Upper lobe of left lung (tissue), 6 donors: ENCODE data around the gene PGBD2. TPM values are rescaled to one million over a fixed set of nuclear protein-coding genes. Genes with fewer than 3 reads are reported as not detected.
"Not testable (repeated sequence)": the region's sequence is repeated elsewhere in the genome, so short reads cannot be mapped to it uniquely, and the experiment has no call there.

ENCODE experiments used
- ATAC-seq, 2 donors: fragments of 200-7000 bp; cut with Tn5 transposase; one replicate each; pipeline ENCODE4 v1.9.1; 2022; ENCODE audit warnings: mild to moderate bottlenecking in 2 of 2, moderate library complexity in 2 of 2; ENCODE audit not compliant: low FRiP score in 2 of 2
- DNase-seq, 2 donors: peaks; one replicate each; pipeline ENCODE4 v3.0.0-alpha.2; 2019 to 2020
- H3K27ac ChIP-seq, 4 donors: fragments of 200-600 bp; sonication (generic); one replicate each; pipeline ENCODE4 v1.5.1; 2016 to 2019
- H3K27me3 ChIP-seq, 4 donors: fragments of 200-600 bp; sonication (generic); one replicate each; pipeline ENCODE4 v1.5.1; 2017 to 2019
- H3K36me3 ChIP-seq, 4 donors: fragments of 200-600 bp; sonication (generic); one replicate each; pipeline ENCODE4 v1.5.1; 2016 to 2019
- H3K4me1 ChIP-seq, 4 donors: fragments of 200-600 bp; sonication (generic); one replicate each; pipeline ENCODE4 v1.5.1; 2018 to 2019
- H3K4me3 ChIP-seq, 4 donors: fragments of 200-600 bp; sonication (generic); one replicate each; pipeline ENCODE4 v1.5.1; 2017 to 2019; ENCODE audit warnings: mild to moderate bottlenecking in 2 of 4, moderate library complexity in 1 of 4
- H3K9me3 ChIP-seq, 4 donors: fragments of 200-600 bp; sonication (generic); one replicate each; pipeline ENCODE4 v1.5.1; 2018 to 2019
- CTCF ChIP-seq, 6 experiments: fragments of 450-650 bp in 4 of 6; fragments of 200-600 bp in 2 of 6; sonication (generic) in 2 of 6; IDR thresholded peaks; one replicate each; pipeline ENCODE4 v1.5.1; 2016 to 2019; ENCODE audit warnings: antibody characterized with exemption in 6 of 6
- EP300 ChIP-seq, 4 donors: sonication (generic); formaldehyde crosslinking; IDR thresholded peaks; one replicate each; pipeline ENCODE4 v1.5.1; 2017; ENCODE audit warnings: antibody characterized with exemption in 4 of 4, control low read depth in 2 of 4
- POLR2A ChIP-seq, 4 donors: fragments of 450-650 bp; IDR thresholded peaks; one replicate each; pipeline ENCODE4 v1.5.1; 2016 to 2017; ENCODE audit warnings: antibody characterized with exemption in 4 of 4, mild to moderate bottlenecking in 2 of 4
- POLR2AphosphoS5 ChIP-seq, 2 donors: sonication (generic); formaldehyde crosslinking; IDR thresholded peaks; one replicate each; pipeline ENCODE4 v1.5.1; 2017; ENCODE audit warnings: antibody characterized with exemption in 2 of 2
- WGBS, 2 donors: methylation state at CpG; one replicate each; pipeline ENCODE4 v1.1.5; 2017 to 2018; 5-methylcytosine and 5-hydroxymethylcytosine counted together
- total RNA-seq, 6 donors: library from RNA; depleted of rRNA in 4 of 6; stranded (reverse); fragments of >200 nt in 4 of 6; gene quantifications; one replicate each; pipeline versions ENCODE4 v1.1.0 to v1.2.1, GENCODE V29; 2016 to 2021
- donor health status: DM: no; HTN: no; CAD: no; lungs with moderate emphysema.
- donor health status: DM: no; HTN: yes; CAD: no; lungs with severe emphysema.

PGBD2 gene
- total RNA-seq, 6 donors from 2014 or later, result 5.6 to 19.9 (median 6.7) TPM

- H3K9me3 ChIP-seq, result no peaks in the 10 kb centered on the region
- ATAC-seq (no peak), DNase-seq (no peak)
- TF ChIP-seq POLR2AphosphoS5 (IDR thresholded peaks at IDR 0.05) (no peak), CTCF (IDR thresholded peaks at IDR 0.05) (no peak), EP300 (IDR thresholded peaks at IDR 0.05) (no peak), POLR2A (IDR thresholded peaks at IDR 0.05) (no peak)
- 6 to 21% methylated on average over 1 of the region's 1 CpG for WGBS, 2 donors
- H3K27ac ChIP-seq, result no peak overlapping the region
- H3K4me1 ChIP-seq, result peaks cover 0 to 5% (median 2%) of the 10 kb centered on the region in 4 donors
- H3K27me3 ChIP-seq, result no peaks in the 10 kb centered on the region
- H3K4me3 ChIP-seq, result no peak overlapping the region
- H3K36me3 ChIP-seq, result no peaks in the 10 kb centered on the region
Observed at GRCh38 chr1:248886237-248886895, 19.7 kb upstream of the PGBD2 start.

- not testable (repeated sequence) for DNase-seq, H3K36me3 ChIP-seq, H3K4me1 ChIP-seq, ATAC-seq, H3K4me3 ChIP-seq, H3K9me3 ChIP-seq, H3K27ac ChIP-seq, H3K27me3 ChIP-seq
- 91 to 93% methylated on average over 10 of the region's 10 CpGs for WGBS, 2 donors
Observed at GRCh38 chr1:248889914-248890243, 16.2 kb upstream of the PGBD2 start.

- no peak overlapping the region for H3K27ac ChIP-seq
- DNase-seq (no peak), ATAC-seq (peak in 1 of 2 donors; percentile 46)
- TF ChIP-seq POLR2A (IDR thresholded peaks at IDR 0.05) (no peak), EP300 (IDR thresholded peaks at IDR 0.05) (no peak), POLR2AphosphoS5 (IDR thresholded peaks at IDR 0.05) (no peak), CTCF (IDR thresholded peaks at IDR 0.05) (no peak)
- WGBS, 2 donors, result 88 to 91% methylated on average over 9 of the region's 9 CpGs
- H3K4me3 ChIP-seq, result no peak overlapping the region
- H3K9me3 ChIP-seq, result no peaks in the 10 kb centered on the region
- no peaks in the 10 kb centered on the region for H3K4me1 ChIP-seq
- H3K27me3 ChIP-seq, result no peaks in the 10 kb centered on the region
- no peaks in the 10 kb centered on the region for H3K36me3 ChIP-seq
Observed at GRCh38 chr1:248890549-248891498, 15.2 kb upstream of the PGBD2 start.

GRCh38 chr1:248891758-248892157 is 14.3 kb upstream of the PGBD2 start:
- H3K4me3 ChIP-seq, result no peak overlapping the region
- ATAC-seq, result no peak
- no peak for DNase-seq
- H3K9me3 ChIP-seq, result no peaks in the 10 kb centered on the region
- TF ChIP-seq POLR2A (IDR thresholded peaks at IDR 0.05) (no peak), CTCF (IDR thresholded peaks at IDR 0.05) (no peak), EP300 (IDR thresholded peaks at IDR 0.05) (no peak), POLR2AphosphoS5 (IDR thresholded peaks at IDR 0.05) (no peak)
- H3K4me1 ChIP-seq, result no peaks in the 10 kb centered on the region
- H3K27me3 ChIP-seq, result no peaks in the 10 kb centered on the region
- H3K36me3 ChIP-seq, result no peaks in the 10 kb centered on the region
- WGBS, 2 donors, result 95 to 97% methylated on average over 2 of the region's 2 CpGs
- H3K27ac ChIP-seq, result no peak overlapping the region

- H3K4me1 ChIP-seq, result no peaks in the 10 kb centered on the region
- H3K27me3 ChIP-seq, result no peaks in the 10 kb centered on the region
- H3K9me3 ChIP-seq, result no peaks in the 10 kb centered on the region
- 83 to 87% methylated on average over 1 of the region's 1 CpG for WGBS, 2 donors
- no peak overlapping the region for H3K27ac ChIP-seq
- no peak overlapping the region for H3K4me3 ChIP-seq
- ATAC-seq (no peak), DNase-seq (no peak)
- TF ChIP-seq EP300 (IDR thresholded peaks at IDR 0.05) (no peak), POLR2AphosphoS5 (IDR thresholded peaks at IDR 0.05) (no peak), CTCF (IDR thresholded peaks at IDR 0.05) (no peak), POLR2A (IDR thresholded peaks at IDR 0.05) (no peak)
- no peaks in the 10 kb centered on the region for H3K36me3 ChIP-seq
Observed at GRCh38 chr1:248892590-248892989, 13.4 kb upstream of the PGBD2 start.
